Dedifferentiated amniotic fluid mesenchymal stem cell (primary cell): ENCODE results near the gene TMEM129.
A peak's percentile ranks its signal among the peaks of the same experiment; 100 is the strongest.
"Not testable (repeated sequence)": the region's sequence is repeated elsewhere in the genome, so short reads cannot be mapped to it uniquely, and the experiment has no call there.

Experiments
- DNase-seq: peaks from one replicate; pipeline ENCODE4 v3.0.0-alpha.2; 2016; ENCODE audit errors: extremely low spot score

The TMEM129 gene

DNA sequence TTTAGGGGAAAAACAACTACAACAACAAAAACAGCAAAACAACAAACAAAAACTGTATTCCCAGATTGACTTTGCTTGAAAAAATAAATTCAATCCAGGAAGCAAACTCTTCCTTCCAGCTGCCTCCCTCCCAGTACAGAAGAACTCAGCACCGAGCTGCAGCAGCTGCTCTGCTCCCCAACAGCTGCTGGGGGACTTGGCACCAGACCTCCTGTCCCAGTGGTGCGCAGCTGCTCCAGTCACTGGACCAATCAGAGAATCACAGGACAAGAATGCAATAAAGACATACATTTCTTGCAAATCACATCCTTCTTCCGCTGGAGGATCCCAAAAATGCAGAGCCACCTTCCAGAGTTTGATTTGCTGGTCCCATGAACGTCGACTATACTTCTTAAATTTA, 25.2 kb downstream of the TMEM129 start:
- DNase-seq, result no peak

DNA sequence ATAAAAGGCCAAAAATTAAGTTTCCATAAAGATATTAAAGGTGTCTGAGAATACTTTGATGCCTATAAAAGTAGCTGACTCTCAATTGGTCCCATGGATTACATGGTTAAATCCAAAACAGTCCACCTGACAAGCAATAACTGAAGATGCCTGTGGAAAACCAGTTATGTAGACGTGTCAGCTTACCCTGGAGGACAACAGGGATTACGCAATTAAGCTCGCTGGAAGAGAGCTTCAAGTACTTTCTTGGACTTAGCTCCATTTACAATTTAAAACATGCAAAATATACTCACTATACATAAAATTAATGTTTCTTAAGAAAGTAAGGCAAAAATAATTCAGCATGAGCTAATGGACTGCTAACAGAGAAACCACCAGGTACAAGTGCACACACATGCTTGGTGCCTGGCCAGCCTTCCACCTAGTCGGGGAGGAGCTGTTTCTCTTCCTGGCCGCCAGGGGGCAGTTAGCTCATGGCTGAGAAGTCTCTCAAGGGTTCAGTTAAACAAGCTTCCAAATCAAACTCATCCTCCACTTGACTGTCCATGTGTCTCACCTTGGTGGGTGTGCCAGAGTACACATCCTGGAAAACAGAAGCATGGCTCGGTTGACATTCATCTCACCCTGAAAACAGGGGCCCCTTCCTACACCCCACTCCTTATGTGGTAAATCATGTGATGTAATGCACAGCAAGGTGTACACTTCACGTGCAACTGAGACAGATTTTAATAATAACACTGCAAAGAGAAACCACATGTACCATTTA, 27.8 kb downstream of the TMEM129 start:
- DNase-seq, result peak; percentile 48

DNA sequence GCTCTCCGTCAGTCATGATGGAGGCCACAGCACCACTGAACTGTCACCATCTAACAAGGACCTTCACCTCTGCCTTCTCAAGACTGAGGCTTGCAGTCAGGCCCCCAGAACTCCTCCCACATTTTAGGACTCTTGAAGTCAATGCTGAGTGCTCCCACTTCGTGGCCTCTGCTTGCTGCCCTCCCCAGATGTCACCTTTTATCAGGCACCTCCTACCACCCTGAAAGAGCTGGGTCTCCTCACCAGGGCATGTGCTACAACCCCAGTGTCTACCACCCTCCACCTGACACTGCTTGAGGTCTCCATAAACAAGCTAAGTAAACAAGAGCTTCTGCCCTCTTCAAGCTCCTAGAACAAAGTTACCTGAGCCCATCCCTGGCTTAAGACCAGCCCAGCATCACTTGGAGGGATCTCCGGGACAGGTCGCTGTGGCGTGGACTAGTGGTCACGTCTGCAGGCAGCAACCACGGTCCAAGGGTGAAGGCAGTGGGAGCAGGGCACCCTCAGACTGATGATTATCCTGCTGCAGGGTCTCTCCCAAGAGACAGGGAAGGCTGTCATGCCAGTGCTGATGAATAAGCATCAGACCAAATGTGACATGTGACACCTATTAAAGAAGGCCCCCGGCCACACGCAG, 29.3 kb downstream of the TMEM129 start:
- no peak for DNase-seq

DNA sequence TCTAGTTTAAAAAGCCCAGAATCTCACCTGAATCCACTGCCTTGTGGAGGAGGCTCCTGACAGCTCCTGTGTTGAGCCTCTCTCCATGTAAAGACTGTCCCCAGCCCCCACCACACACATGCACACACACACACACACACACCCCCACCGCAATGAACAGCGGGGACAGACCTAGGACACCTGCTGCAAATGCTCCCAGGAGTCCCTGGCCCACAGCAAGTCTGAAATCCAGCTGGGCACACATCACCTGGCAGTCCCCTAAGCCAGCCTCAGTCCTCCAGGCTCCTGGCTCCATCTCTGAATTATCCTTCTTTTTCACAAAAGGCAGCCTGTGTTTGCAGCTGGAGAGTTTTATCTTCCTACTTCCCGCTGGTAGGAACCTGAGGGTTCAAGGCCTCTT, 30.4 kb downstream of the TMEM129 start:
- DNase-seq, result no peak

DNA sequence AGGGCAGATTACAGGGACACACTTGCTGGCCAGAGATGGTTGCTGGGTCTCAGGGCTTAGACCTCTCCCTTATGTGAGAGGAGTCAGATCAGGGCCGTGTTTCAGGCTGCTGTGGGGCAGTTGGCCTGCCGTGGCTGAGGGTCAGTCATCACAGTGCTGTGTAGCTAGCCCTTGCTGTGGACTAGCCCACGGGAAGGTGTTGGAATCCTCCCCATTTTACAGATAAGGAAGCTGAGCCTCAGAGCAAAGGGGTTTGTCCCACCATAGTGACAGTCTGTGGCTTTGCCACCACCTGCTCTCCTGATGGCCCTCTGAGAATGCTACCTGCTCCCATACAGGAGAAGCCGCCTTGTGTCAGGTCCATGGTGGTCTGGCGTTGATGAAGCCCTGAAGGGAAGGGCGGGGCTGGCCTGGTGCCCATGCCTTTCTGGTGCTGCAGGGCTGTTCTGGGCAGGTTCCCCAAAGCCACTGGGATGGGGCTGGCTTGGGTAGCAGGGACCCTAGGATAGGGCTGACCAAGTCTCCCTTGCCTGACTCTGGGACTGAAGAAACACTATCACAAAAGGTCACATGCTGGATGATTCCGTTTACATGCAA, 34.6 kb downstream of the TMEM129 start:
- no peak for DNase-seq

DNA sequence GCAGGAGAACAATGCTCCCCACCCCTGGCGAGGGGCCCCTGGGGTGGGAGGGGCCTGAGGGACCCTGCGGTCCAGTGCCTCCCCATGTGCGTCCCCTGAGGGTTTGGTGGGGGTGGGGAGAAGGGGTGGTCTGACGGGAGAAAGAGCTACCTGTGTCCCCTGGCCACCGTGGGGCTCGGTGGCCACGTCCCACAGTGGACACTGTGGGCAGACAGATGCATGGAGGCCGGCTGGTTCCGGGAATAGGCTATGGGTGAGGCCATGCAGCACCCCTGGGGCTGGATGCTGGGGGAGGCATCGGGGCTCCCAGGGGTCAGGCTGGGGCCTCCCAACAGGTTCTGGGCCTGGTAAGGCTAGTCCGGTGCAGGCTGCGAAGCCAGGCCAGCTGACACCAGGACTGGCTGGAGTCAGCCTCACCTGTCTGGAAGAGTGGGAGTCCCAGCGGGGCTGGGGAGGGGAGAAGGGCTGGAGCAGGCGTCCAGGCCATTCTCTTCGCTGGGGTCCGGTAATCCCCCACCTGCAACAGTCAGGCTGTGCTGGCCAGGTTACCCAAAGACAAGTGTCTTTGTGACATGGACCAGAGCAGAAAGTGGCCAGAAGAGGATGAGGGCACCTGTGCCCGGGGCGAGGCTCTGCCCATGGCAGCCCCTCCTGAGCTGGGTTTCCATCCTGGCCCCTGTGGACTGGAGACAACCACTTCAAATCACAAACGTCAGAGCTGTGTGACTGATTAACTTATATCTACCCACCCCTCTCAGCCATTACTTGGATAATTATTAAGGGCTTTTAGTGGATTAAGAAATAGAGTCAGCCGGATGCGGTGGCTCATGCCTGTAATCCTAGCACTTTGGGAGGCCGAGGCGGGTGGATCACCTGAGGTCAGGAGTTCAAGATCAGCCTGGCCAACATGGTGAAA, 35.6 kb downstream of the TMEM129 start:
- no peak for DNase-seq

DNA sequence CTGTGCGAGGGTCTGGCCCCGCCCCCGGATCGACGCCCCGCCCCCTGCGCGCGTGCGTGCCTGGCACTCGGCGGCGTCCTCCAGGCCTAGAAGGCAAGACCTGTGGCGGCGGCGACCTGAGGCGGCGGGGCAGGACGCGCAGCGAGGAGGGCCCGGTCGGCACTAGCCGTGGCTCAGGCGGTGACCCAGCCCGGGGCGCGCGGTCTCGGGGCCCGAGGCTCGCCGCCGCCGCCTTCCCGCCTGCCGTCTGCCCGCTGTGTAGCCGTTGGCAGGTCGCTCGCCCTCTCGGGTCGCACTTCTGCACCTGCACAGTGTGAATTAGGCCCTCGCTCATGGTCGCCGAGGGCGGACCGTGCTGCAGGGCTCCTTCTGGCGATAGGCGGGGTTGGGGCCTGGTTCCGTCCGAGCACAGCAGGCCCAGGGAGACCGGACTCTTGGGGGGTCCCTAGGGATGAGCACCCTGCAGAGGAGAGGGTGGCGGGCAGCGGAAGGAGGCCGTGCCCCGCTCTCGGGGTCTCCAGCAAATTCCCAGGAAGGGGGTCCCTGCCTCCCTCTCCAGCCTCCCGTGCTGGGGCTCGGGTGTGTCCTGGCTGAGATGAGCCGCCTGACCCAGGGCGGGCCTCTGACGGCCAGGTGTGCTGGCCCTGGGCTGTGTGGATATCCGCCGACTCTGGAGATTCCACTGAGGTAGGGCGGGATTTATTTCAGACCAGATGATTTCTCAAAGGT, 36.5 kb downstream of the TMEM129 start:
- no peak for DNase-seq

DNA sequence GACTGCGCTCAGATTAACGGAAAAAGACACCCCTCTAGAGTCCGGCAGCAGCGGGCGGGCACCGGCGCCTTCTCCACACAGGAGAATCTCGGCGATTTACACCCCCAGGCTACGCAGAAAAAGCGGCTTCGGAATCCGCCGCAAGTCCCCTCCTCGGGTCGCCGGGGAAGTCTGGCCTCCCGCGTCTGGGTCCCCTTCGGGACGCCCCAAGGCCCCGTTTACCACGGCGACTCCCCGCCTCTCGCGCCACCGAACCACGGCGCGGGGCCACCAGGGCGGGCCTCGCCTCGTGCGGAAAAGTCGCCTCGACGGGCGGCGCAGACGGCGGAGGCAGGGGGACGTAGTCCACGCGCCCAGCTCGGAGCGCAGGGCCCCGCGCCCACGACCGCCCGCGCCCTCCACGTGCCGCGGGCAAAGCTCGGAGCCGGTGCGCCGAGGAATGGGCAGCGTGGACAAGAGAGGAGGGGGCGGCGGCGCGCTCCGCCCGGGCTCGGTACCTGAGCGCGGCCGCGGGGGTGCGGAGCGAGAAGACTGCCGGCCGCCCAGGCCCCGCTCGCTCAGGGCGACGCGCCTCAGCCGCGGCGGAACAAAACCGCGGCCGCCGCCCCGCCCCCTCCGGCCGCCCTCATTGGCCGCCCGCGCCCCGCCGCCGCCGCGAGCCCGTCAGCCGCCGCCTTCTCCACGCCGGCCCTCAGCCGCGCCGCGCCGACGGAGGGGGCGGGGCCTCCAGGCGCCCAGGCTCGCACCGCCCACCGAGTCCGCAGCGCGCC, 37.2 kb downstream of the TMEM129 start, which contains the start of gene FAM53A:
Gene FAM53A, minus strand, starts transcription at position 578 of the 770 bp plus-strand sequence. CDS start 15,572 bp downstream, outside the sequence.
- peak; percentile 57 for DNase-seq

DNA sequence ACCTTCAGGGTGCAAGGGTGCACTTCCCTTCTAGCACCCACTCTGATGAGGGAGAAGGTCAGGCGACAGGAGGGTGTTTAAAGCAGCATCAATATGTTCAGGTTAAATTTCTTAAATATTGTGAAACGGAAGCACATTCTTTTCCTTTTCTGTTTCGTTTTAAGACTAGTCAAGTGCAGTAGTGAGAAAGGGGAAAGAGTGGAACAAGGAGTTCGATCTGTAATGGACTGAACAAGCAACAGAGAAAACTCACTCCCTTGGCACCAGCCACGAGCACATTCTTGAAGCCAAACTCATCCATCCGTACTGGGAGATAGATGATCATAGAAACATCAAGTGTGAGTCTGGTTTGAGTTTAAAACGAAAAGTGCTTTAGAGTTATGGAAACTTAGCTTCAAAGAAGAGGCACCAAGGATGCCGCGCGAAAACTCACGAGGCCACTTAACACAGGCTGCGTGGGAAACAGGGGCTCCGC, 37.8 kb downstream of the TMEM129 start:
- peak; percentile 72 for DNase-seq

DNA sequence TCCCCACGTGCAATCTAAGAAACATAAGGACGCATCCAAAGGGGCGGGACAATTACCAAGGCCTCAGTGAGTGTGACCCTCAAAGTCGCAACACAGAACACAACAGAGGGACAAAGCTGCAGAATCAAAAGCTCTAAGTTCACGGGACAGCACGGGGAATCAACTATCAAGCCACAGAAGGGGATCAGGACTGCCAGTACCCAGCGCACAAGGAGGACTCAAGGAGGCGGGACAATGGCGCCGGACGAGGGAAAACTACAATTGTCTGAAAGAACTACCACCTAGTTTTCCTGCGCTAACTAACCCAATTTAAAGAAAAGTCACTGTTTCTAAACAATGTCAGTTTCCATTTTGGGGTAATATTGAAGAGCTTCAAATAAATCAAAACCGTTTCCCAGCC, 38.3 kb downstream of the TMEM129 start:
- DNase-seq, result no peak

DNA sequence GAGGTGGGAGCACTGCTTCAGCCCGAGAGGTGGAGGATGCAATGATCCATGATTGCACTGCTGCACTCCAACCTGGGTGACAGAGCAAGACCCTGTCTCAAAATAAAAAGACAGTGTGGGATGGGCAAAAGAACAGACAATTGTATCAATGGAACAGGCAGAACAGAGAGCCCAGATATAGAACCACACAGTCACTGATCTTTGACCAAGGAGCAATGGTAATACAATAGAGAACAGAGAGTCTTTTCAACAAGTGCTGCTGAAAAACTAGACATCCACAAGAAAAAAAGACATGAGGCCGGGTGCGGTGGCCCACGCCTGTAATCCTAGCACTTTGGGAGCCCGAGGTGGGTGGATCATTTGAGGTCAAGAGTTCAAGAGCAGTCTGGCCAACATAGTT, 42.9 kb downstream of the TMEM129 start:
- DNase-seq, result no peak

DNA sequence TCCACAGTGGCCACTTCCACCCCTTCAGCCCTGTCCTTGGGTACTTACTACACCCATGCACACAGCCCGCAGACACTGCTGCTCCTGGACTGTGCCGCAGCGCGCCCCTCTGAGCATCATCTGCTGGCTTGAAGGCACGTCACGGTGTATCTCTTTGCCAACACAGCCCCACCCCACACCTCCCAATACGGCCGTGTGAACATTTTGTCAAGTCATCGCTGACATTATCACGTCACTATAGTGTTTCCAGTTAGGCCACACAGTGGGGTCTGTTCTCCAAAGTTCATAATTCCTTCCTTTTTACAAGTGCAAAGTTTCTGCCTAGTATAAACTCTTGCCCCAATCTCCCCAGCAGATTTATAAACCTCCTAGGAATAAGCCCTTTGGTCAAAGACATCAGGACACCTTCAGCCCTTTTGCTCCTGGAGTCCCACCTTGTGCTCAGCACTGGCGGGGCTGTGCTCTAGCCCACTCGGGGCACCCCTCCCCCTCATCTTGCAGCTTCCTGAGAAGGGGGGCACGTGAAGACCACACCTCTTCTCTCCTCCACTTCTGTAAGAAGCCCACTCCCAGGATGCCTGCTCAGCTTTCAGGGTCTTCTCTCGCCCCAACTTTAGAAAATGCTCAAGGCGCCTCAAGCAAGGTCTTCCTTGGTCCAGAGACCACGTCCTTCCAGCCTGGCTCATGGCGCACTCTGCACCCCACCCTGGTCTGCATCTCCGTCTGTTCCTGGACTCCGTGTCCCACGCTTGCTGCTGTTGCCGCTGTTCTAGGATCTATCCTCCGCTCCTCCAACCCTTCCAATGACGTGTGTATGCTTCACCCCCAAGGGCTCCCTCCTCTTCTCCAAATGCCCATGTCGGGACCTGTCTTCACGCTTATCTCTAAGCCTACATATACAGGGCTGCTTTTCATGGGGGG, 44.3 kb downstream of the TMEM129 start:
- DNase-seq, result no peak

DNA sequence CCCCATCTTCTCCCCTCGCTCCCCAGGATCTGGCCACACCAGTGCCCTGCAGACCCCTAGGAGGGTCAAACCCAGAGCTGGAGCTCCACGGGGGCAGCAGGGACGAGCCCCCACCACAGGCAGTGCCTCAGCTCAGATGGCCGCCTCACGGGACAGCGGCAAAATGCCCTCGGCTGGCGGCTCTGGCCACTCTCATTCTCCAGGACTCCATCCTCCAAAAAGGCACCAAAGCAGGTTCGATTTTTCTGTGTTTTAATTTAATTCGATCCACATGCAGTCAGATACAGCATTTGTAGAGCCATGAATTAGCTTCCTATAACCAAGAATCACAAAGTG, 45.4 kb downstream of the TMEM129 start:
- DNase-seq, result no peak

DNA sequence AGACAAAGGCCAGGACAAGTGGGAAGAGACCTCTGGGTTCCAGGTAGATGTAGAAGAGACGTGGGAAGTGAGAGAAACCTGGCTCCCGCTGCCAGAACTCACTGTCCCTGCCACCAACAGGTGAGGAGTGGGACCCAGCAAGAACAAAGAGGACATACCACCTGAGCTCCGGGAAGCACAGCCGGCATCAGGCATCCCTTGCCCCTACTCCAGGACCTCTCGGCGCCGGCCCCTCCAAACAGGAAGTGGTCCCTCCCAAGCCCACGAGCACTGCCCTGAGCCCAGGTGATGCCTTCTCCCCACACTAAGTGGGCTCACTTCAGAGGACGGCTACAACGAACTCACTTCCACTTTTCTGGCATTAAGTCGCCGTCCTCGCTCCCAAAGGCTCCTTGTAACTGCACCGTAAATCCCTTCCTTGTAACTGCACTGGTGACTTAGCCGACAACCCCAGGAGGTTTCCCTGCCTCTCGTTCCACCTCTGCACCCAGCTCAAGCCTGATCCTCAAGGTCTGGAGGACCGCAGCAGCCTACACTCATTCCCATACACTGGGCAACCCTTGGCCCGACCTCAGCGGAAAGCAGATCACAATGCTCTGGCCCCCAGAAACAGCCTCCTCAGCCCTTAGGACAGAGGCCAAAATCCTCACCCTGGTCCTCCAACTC, 45.9 kb downstream of the TMEM129 start:
- DNase-seq, result no peak

DNA sequence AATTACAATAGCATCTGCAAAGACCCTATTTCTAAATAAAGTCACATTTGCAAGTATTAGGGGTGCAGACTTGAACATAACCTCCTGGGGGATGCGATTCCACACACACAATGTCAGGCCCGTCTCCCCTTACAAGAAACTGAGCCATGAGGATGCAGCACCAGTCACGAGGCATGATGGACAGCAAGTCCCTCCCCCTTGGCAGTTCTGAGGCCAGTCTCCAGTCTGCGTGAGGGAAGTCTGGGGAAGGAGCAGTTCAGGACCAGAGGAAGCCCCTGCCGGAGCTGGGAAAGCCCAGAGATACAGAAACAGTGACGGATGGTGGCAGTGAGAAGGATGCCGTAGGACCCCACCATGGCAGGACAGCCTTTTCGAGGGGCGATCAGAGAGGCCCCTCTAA, 46.4 kb downstream of the TMEM129 start:
- no peak for DNase-seq

DNA sequence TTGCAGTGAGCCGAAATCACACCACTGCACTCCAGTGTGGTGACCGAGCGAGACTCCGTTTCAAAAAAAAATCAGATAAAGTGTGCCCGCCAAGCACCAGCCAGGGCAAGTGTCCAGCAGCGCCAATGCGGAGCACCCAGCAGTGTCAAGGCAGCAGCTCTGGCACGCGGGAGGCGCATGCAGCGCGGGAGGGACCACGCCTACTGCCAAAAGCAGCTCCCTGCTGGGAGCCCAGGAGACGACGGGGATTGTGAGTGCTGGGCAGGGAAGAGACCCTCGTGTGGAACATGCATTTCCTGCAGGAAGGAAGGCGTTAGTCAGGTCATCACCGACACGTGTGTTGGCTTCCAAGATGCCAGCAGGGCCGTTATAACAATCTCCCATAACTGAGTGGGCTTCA, 47.5 kb downstream of the TMEM129 start:
- no peak for DNase-seq

DNA sequence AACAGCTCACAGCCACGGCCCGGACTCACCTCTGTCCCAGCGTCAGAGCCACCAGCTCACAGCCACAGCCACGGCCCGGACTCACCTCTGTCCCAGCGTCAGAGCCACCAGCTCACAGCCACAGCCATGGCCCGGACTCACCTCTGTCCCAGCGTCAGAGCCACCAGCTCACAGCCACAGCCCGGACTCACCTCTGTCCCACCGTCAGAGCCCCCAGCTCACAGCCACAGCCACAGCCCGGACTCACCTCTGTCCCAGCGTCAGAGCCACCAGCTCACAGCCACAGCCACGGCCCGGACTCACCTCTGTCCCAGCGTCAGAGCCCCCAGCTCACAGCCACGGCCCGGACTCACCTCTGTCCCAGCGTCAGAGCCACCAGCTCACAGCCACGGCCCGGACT, 50.1 kb downstream of the TMEM129 start:
- DNase-seq, result not testable (repeated sequence)

DNA sequence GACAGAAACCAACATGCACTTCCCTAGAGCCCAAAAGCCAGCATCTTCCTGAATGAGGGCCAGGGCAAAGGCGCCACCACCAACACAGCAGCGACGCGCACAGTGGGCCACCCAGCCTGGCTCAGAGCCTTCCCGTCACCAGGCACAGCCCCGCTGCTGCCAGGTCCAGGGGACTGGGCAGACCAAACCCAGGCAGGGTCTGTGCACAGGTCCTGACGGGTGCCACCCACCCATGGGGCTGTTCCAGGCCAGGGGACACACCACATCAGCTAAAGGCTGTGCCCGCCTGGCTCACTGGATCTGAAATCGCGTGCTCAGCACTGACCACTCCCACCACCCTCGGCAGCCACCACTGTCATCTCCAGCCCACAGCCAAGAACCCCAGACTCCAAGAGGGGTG, 50.8 kb downstream of the TMEM129 start:
- DNase-seq, result no peak

DNA sequence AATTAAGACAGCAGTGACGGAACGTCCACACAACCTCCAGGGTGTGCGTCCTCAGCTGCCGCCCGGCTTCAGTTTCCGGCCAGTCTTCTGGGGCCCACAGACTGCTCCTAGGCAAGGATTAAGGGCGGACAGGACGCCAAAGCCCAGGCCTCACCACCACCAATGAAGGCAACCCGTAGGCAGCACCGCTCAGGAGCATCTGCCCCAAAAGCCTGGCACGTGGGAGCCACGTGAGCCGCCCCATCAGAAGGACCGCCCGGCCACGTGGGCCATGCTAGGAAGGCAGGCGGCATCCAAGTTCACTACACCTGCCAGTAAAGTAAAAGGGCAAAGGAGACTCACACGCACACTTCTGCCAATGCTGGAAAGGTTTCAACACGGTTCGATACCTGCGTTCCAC, 51.3 kb downstream of the TMEM129 start:
- no peak for DNase-seq
